Ishikawa (cell line): ENCODE measurements around the gene EIPR1.

Experiments used
- CEBPB ChIP-seq: IDR thresholded peaks from 2 replicates; pipeline ENCODE4 v1.6.1; 2012
- CREB1 ChIP-seq: IDR thresholded peaks from 2 replicates; pipeline ENCODE4 v1.6.1; 2012; ENCODE audit warnings: low read depth
- EGR1 ChIP-seq: IDR thresholded peaks from 2 replicates; pipeline ENCODE4 v1.6.1; 2012
- EP300 ChIP-seq: IDR thresholded peaks from 2 replicates; pipeline ENCODE4 v1.6.1; 2012; ENCODE audit warnings: borderline replicate concordance
- FOXM1 ChIP-seq: IDR thresholded peaks from 2 replicates; pipeline ENCODE4 v1.6.1; 2012; ENCODE audit warnings: low read depth, borderline replicate concordance
- MAX ChIP-seq: IDR thresholded peaks from 2 replicates; pipeline ENCODE4 v1.6.1; 2012
- NFIC ChIP-seq: IDR thresholded peaks from 2 replicates; pipeline ENCODE4 v1.6.1; 2012
- RAD21 ChIP-seq: IDR thresholded peaks from 2 replicates; pipeline ENCODE4 v1.6.1; 2012; ENCODE audit warnings: low read depth
- REST ChIP-seq: IDR thresholded peaks from 2 replicates; pipeline ENCODE4 v1.6.1; 2012; ENCODE audit warnings: low read depth, mild to moderate bottlenecking
- TAF1 ChIP-seq: IDR thresholded peaks from 2 replicates; pipeline ENCODE4 v1.6.1; 2012; ENCODE audit warnings: low read depth, mild to moderate bottlenecking
- TCF12 ChIP-seq: IDR thresholded peaks from 2 replicates; pipeline ENCODE4 v1.6.1; 2012; ENCODE audit warnings: low read depth
- TEAD4 ChIP-seq: IDR thresholded peaks from 2 replicates; pipeline ENCODE4 v1.6.1; 2012
- USF1 ChIP-seq: IDR thresholded peaks from 2 replicates; pipeline ENCODE4 v1.6.1; 2012
- YY1 ChIP-seq: IDR thresholded peaks from 2 replicates; pipeline ENCODE4 v1.6.1; 2012; ENCODE audit warnings: low read depth
- ZBTB7A ChIP-seq: IDR thresholded peaks from 2 replicates; pipeline ENCODE4 v1.6.1; 2012; ENCODE audit warnings: low read depth

EIPR1 gene

GRCh38 chr2:3186766-3187165, 190.9 kb downstream of the EIPR1 start:
- no peak for TF ChIP-seq RAD21
- TF ChIP-seq FOXM1, result no peak
- TF ChIP-seq CEBPB, result no peak
- no peak for TF ChIP-seq NFIC

- TF ChIP-seq MAX (no peak), ZBTB7A (no peak), TEAD4 (no peak), REST (no peak), YY1 (no peak), EGR1 (no peak), EP300 (no peak), NFIC (no peak), TCF12 (no peak), RAD21 (no peak), FOXM1 (no peak), USF1 (no peak), TAF1 (no peak), CEBPB (no peak), CREB1 (no peak)
Measured at GRCh38 chr2:3185910-3186309, 191.7 kb downstream of the EIPR1 start.

- no peak for TF ChIP-seq USF1
- no peak for TF ChIP-seq RAD21
- TF ChIP-seq EP300, result no peak
- no peak for TF ChIP-seq FOXM1
- no peak for TF ChIP-seq EGR1
- TF ChIP-seq REST, result no peak
- TF ChIP-seq TEAD4, result no peak
- TF ChIP-seq ZBTB7A, result no peak
- TF ChIP-seq NFIC, result no peak
- TF ChIP-seq CEBPB, result no peak
- TF ChIP-seq CREB1, result no peak
- no peak for TF ChIP-seq TCF12
- TF ChIP-seq MAX, result no peak
Measured at GRCh38 chr2:3185256-3185655, 192.4 kb downstream of the EIPR1 start.

- TF ChIP-seq RAD21 (no peak), EGR1 (no peak), YY1 (no peak), USF1 (no peak)
Measured at GRCh38 chr2:3184167-3184566, 193.5 kb downstream of the EIPR1 start.

GRCh38 chr2:3183766-3184165, 193.9 kb downstream of the EIPR1 start:
- TF ChIP-seq TCF12, result no peak
- no peak for TF ChIP-seq YY1
- no peak for TF ChIP-seq REST
- no peak for TF ChIP-seq MAX
- no peak for TF ChIP-seq CEBPB
- TF ChIP-seq ZBTB7A, result no peak
- TF ChIP-seq NFIC, result no peak
- TF ChIP-seq EP300, result no peak
- no peak for TF ChIP-seq TEAD4
- TF ChIP-seq CREB1, result no peak
- no peak for TF ChIP-seq USF1
- no peak for TF ChIP-seq RAD21
- TF ChIP-seq EGR1, result no peak
- TF ChIP-seq FOXM1, result no peak
- TF ChIP-seq TAF1, result no peak
